Measurements from ENCODE around the gene HCFC2.

GRCh38 chr12:104064842-104065427 lies 604 bp downstream of the HCFC2 start:
- TF ChIP-seq CTCF (IDR thresholded peaks at IDR 0.05) = no peak
- TF ChIP-seq SIN3A (IDR thresholded peaks at IDR 0.05; ENCODE audit: borderline replicate concordance, insufficient read depth, low read depth, low read length) = no peak
- TF ChIP-seq POLR2AphosphoS5 (IDR thresholded peaks at IDR 0.05; ENCODE audit: low read depth, low read length) = no peak
- no peak for TF ChIP-seq TCF7L2 (IDR thresholded peaks at IDR 0.05; ENCODE audit: low read depth, low read length)
- no peak for TF ChIP-seq REST (IDR thresholded peaks at IDR 0.05; ENCODE audit: insufficient read depth in 1 of 2, low read depth in 2 of 2, low read length in 1 of 2)

All from Panc1 (cell line).